K562 (cell line): ENCODE data around the gene SKAP1. TPM values are rescaled to one million over a fixed set of nuclear protein-coding genes. Genes with fewer than 3 reads are reported as not detected.

Experiments
- BACH1 ChIP-seq: fragments of 200-800 bp; sonication (Bioruptor generic); IDR thresholded peaks from 2 replicates; pipeline ENCODE4 v1.6.1; 2016; ENCODE audit warnings: missing genetic modification characterization, missing compliant biosample characterization
- CHD2 ChIP-seq: IDR thresholded peaks from 2 replicates; pipeline ENCODE4 v1.6.1; 2011; ENCODE audit warnings: low read depth, low read length
- CUX1 ChIP-seq: fragments of 200-800 bp; sonication (Bioruptor generic); IDR thresholded peaks from 2 replicates; pipeline ENCODE4 v1.6.1; 2016; ENCODE audit warnings: missing genetic modification characterization, missing compliant biosample characterization
- ELF1 ChIP-seq: fragments of 200-800 bp; sonication (Bioruptor generic); IDR thresholded peaks from 2 replicates; pipeline ENCODE4 v1.6.1; 2016; ENCODE audit warnings: missing genetic modification characterization, missing compliant biosample characterization
- GATAD2B ChIP-seq: fragments of 450-650 bp; IDR thresholded peaks from 2 replicates; pipeline ENCODE4 v1.6.1; 2017; ENCODE audit warnings: mild to moderate bottlenecking, borderline replicate concordance
- JUND ChIP-seq, 2 experiments: IDR thresholded peaks; 2 replicates in 1 of 2; 3 replicates in 1 of 2; pipeline ENCODE4 v1.6.1; 2011; ENCODE audit warnings: borderline replicate concordance in 2 of 2, low read depth in 2 of 2, low read length in 2 of 2, improper control_type of control experiment in 1 of 2, missing biosample characterization in 1 of 2, missing genetic modification characterization in 1 of 2, missing genetic modification reagents in 1 of 2
- NFE2L1 ChIP-seq: fragments of 450-650 bp; IDR thresholded peaks from 2 replicates; pipeline ENCODE4 v1.6.1; 2016; ENCODE audit warnings: missing genetic modification characterization, low read depth, mild to moderate bottlenecking, missing compliant biosample characterization, moderate library complexity, borderline replicate concordance
- NR1H2 ChIP-seq: sonication (generic); formaldehyde crosslinking; IDR thresholded peaks from 2 replicates; pipeline ENCODE4 v1.4.0; 2020; ENCODE audit warnings: mild to moderate bottlenecking, missing genetic modification reagents
- POU5F1 ChIP-seq: fragments of 150-350 bp; IDR thresholded peaks from 2 replicates; pipeline ENCODE4 v1.6.1; 2014; ENCODE audit warnings: borderline replicate concordance, low read length, low read depth, mild to moderate bottlenecking; ENCODE audit not compliant: partially characterized antibody
- RBM25 ChIP-seq: fragments of 200-400 bp; formaldehyde crosslinking; IDR thresholded peaks from 2 replicates; pipeline ENCODE4 v1.6.1; 2018; ENCODE audit warnings: low read length, low read depth, moderate library complexity; ENCODE audit not compliant: severe bottlenecking
- SMARCA4 ChIP-seq: fragments of 450-650 bp; IDR thresholded peaks from 2 replicates; pipeline ENCODE4 v1.6.1; 2016
- SP2 ChIP-seq: IDR thresholded peaks from 2 replicates; pipeline ENCODE4 v1.6.1; 2011; ENCODE audit warnings: mild to moderate bottlenecking, low read depth, low read length, moderate library complexity; ENCODE audit not compliant: poor library complexity, severe bottlenecking; ENCODE audit errors: extremely low read depth
- XRCC4 ChIP-seq: IDR thresholded peaks from one replicate; pipeline ENCODE4 v1.6.1; 2011; ENCODE audit not compliant: insufficient read depth, insufficient read length; ENCODE audit errors: extremely low read depth
- ZBTB2 ChIP-seq: fragments of 450-650 bp; IDR thresholded peaks from 2 replicates; pipeline ENCODE4 v1.6.1; 2016; ENCODE audit warnings: antibody characterized with exemption
- ZC3H4 ChIP-seq: sonication (generic); formaldehyde crosslinking; IDR thresholded peaks from 2 replicates; pipeline ENCODE4 v1.9.0; 2021; ENCODE audit warnings: missing genetic modification reagents, borderline replicate concordance
- ZNF445 ChIP-seq: fragments of 250-450 bp; sonication (Bioruptor Pico); IDR thresholded peaks from 2 replicates; pipeline ENCODE4 v1.4.0; 2020; ENCODE audit warnings: low read depth, mild to moderate bottlenecking, moderate library complexity
- ZNF449 ChIP-seq: fragments of 250-450 bp; sonication (Bioruptor Pico); IDR thresholded peaks from 2 replicates; pipeline ENCODE4 v1.8.0; 2022; ENCODE audit warnings: moderate library complexity, mild to moderate bottlenecking, inconsistent platforms
- ZNF655 ChIP-seq: fragments of 250-450 bp; sonication (Bioruptor Pico); IDR thresholded peaks from 2 replicates; pipeline ENCODE4 v1.5.0; 2021
- polyA plus RNA-seq, 8 experiments: library from polyadenylated mRNA; depleted of rRNA in 4 of 8; stranded (reverse) in 5 of 8; unstranded in 3 of 8; fragments of >200 nt; fragmentation: Nextera tagmentation in 2 of 8; fragmentation: Illumina TruSeq in 1 of 8; extraction: Ambion mirVana in 2 of 8; extraction: Trizol in 1 of 8; gene quantifications; 2 replicates each; pipeline versions ENCODE4 v1.2.1 to v1.2.3, GENCODE V29; 2011 to 2014; ENCODE audit warnings: inconsistent platforms in 1 of 8, missing spikeins in 1 of 8
- total RNA-seq, 7 experiments: library from RNA; depleted of rRNA in 6 of 7; stranded (reverse); fragments of >200 nt in 6 of 7; fragmentation: Illumina TruSeq in 2 of 7; extraction: Trizol in 2 of 7; gene quantifications; 2 replicates each; pipeline versions ENCODE4 v1.2.1 to v1.2.3, GENCODE V29; 2011 to 2021; ENCODE audit warnings: low replicate concordance in 1 of 7

SKAP1 gene
- total and polyA plus RNA-seq, 9 of the 15 experiments (the other 6 are each of a cell fraction or from before 2014, with no cell fraction given) = 0.06 to 0.80 (median 0.10) TPM; not detected in 4

GRCh38 chr17:48153691-48154358 is 276.2 kb downstream of the SKAP1 start (continued):
- TF ChIP-seq ZNF449 (no peak), POU5F1 (no peak), NFE2L1 (no peak), CHD2 (peak; percentile 38; the same call in 1 of the 2 replicates), CUX1 (CRISPR knock-in tag) (no peak), SP2 (no peak), ELF1 (peak; percentile 42; the same call in 1 of the 2 replicates), BACH1 (tag) (no peak), SMARCA4 (0 out of 2 replicates have a peak, but pooled peaks have one; percentile 25), RBM25 (no peak), GATAD2B (no peak), ZBTB2 (no peak), ZNF655 (no peak), ZC3H4 (CRISPR knock-in tag) (no peak), ZNF445 (CRISPR knock-in tag) (no peak), NR1H2 (CRISPR knock-in tag) (no peak), JUND (IDR thresholded peaks at IDR 0.05; ENCODE audit: borderline replicate concordance, low read depth, low read length) (no peak; the same call in 1 of the 2 replicates), JUND (tag; IDR thresholded peaks at IDR 0.05; ENCODE audit: borderline replicate concordance, low read depth, low read length) (no peak), XRCC4 (no peak)
